HPDE6-E6E7 (cell line): ENCODE measurements around the gene AMELY.
"Not testable (repeated sequence)": the region's sequence is repeated elsewhere in the genome, so short reads cannot be mapped to it uniquely, and the experiment has no call there.

Experiments
- DNase-seq: peaks from one replicate; pipeline ENCODE4 v3.0.0; 2011; ENCODE audit warnings: missing footprints; ENCODE audit errors: extremely low spot score

Gene AMELY, protein sequence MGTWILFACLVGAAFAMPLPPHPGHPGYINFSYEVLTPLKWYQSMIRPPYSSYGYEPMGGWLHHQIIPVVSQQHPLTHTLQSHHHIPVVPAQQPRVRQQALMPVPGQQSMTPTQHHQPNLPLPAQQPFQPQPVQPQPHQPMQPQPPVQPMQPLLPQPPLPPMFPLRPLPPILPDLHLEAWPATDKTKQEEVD

GRCh38 chrY:6911253-6911881 is at the start of gene AMELY:
Gene AMELY (minus strand): TSS chrY:6911752. CDS start chrY:6872608, 39,144 bp downstream.
- DNase-seq = no peak

DNA sequence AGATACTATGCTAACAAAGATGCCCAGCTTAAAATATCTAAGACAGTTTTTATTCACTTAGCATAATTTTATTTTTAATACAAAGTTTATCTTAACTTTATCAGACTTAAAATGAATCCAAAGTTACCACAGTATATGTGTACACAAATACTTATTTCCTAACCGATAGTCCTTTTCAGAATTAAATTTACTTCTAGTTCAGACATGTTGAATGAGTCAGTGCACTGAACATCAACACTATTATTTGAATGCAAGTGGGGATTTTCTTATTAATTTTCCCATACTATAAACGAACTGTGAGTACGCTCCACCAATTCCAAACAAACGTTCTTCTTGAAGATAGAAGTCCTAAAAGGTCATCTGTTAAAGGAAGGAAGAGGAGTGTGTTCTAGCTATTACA is 38.4 kb upstream of the AMELY start:
- DNase-seq = no peak

- DNase-seq = no peak
Observed at GRCh38 chrY:6948378-6948777, 36.8 kb upstream of the AMELY start.

GRCh38 chrY:6947695-6948094 is 36.1 kb upstream of the AMELY start:
- no peak for DNase-seq

- no peak for DNase-seq
Observed at GRCh38 chrY:6935497-6935896, 23.9 kb upstream of the AMELY start.

DNA sequence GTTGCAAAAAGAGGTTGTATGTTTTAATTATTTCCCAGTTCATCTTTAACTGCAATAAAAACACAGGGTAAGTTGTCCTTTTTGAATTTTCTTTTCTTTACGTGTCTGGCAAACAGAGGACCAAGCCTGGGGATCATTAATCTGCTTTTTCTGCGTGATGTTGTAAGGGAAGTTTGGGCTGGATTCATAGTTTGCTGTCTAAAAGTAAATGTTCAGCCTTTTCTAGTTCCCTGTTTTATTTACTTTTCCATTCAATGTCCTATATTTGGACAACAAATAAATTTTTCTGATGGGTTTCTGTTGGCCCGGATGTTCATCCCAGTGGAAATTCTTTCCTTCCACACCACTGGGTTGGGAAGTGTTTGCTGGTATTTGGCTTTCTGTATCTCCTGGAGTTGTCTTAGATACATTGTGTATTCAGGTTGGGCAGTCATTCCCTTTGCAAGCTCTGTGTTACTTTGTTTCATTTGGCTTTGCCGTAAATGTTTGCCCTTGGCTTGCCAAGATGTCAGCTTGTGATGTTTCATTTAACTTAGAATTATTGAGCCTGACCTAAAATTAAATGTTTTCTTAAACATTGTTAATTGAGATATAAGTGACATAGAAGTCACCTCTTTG is 20.3 kb upstream of the AMELY start:
- no peak for DNase-seq

- no peak for DNase-seq
Observed at GRCh38 chrY:6929237-6929636, 17.7 kb upstream of the AMELY start.

- DNase-seq = no peak
Observed at GRCh38 chrY:6928265-6928664, 16.7 kb upstream of the AMELY start.

DNA sequence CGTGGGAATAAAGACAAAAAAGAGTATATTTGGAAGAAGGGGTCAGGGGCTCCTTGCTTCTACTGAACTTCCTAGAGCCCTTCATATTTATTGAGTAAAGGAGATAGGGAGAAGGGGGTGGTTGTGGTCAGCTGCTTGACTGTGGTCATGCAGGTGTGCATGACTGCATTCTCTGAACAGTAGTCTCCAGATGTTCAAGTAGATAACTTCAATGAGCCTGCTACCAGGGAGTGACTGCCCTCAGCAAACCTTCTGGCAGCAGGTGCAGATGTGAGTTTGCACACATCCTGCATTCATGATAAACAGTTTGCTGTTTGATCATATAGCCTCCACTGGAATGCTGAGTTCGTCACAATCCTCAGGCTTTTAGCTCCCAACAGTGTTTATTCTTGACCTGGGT is 9.5 kb upstream of the AMELY start:
- DNase-seq = no peak

- DNase-seq = no peak
Observed at GRCh38 chrY:6913362-6913761, 1.8 kb upstream of the AMELY start.

DNA sequence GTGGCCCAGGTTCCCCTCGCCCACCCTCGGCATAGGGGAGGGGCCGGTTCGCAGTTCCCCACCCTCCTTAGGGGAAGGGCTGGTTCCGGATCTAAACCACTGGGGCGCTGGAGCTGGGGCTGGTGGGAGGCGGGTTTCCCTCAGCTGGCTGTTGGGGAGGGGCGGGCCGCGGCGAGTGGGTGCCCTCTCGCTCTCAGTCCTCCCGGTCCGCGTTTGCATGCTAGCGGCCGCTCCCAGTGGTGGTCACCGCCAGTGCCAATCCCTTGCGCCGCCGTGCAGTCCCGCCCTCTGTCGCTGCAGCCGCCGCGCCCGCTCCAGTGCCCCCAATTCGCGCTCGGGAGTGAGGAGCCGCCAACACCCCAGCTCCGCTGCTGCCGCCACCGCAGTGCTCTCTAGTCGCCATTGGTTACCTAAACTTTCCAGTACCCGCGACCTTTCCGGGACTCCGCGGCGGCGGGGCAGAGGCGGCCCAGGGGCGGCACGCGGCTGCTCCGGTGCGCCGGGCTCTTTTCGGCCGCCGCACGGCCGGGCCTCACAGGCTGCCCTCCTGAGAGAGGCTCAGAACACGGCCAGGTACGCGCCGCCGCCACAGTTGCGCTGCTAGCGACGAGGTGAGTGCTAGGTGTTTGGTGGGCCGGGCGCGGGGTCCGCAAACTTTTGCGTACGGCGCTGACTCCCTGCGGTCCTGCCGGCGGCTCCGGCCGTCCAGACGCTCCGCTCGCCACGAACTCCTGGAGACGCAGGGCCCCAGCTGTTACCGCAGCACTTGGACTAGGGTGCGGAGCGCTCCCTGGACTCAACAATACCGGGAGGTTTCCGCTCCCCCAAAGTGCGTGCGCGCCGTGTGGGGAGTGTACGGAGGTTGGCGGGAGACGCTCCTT is 940 bp downstream of the AMELY start, which contains the start of gene TBL1Y:
Gene TBL1Y (plus strand): TSS at position 326 of the 881 bp plus-strand sequence. CDS start 114,388 bp downstream, outside the sequence.
- no peak for DNase-seq

- DNase-seq = no peak
Observed at GRCh38 chrY:6909856-6910255, 1.7 kb downstream of the AMELY start.

GRCh38 chrY:6909118-6909521 is 2.4 kb downstream of the AMELY start:
- DNase-seq = no peak

DNA sequence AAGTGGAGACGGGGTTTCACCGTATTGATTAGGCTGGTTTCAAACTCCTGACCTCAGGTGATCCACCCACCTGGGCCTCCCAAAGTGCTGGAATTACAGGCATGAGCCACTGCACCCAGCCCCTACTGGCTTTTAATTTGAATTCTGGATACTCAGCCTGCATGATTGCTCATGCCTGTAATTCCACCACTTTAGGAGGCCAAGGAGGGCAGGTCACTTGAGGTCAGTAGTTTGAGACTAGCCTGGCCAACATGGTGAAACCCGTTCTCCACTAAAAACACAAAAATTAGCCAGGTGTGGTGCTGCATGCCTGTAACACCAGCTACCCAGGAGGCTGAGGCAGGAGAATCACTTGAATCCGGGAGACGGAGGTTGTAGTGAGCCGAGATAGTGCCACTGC is 3.5 kb downstream of the AMELY start:
- DNase-seq = not testable (repeated sequence)

DNA sequence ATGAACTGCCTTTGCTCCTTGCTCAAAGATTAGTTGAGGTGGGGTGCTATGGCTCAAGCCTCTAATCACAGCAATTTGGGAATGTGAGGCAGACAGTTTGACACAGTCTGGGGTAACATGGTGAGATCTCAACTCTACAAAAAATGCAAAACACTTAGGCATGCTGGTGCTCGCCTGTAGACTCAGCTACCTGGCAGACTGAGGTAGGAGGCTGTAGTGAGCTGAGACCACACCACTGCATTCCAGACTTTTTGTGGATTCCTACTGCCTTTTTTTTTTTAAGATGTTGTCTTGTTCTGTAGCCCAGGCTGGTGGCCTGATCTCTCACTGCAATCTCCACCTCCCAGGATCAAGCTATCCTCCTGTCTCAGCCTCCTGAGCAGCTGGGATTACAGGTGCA is 4.0 kb downstream of the AMELY start:
- DNase-seq = no peak

DNA sequence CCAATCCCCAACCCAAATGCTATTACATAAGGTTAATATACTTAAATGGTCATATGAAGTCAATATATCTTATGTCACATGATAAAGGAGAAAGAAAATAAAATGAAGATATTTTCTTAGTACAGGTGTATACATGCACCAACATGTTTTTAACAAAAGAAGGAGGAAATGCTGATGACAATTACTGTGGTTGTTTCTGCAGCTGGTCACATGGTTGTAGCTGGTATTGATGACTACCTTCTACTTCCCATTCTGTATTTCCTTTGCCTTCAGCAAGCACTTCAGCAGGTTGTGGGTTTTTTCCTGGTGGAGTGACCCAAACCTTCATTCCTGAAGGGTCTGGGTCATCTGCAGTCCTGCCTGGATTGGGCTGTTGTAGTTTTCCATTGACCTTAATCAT is 9.4 kb downstream of the AMELY start:
- DNase-seq = not testable (repeated sequence)

GRCh38 chrY:6895236-6895635 is 16.3 kb downstream of the AMELY start:
- no peak for DNase-seq

DNA sequence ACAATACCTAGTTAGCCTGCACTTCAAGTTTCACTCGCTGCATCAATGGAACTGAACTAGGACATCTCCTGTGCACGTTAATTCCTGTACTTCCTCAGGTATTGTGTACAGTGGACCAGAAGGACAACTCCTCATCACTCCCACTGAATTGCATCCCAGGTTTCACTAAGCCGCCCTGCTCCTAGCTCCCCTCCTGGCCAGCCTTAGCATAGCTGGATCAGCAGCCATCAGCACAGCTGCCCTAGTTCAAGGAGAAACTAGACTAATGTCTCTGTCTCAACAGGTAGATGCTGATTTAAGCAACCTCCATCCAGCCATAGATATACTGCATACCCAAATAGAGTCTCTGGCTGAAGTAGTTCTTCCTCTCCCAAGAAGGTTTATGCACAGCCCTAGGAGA is 17.1 kb downstream of the AMELY start:
- DNase-seq = no peak

DNA sequence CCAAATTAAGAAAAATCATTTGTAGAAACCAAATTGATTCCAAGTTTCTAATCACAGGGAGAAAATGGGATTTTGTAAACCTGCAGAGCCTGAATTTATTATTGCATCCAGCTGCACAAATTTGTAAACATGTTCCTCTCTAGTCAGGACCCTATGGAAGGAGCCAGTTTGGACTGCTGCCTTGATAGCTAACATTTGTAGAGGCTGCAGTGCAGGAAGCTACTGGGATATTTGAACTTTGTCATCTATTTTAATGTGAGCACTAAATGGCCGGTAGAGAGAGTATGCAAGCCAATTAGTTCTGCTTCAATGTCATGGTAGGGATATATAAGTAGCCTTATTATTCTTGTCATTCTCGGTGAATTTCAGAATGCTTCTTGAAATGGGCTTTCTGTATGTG is 62.2 kb downstream of the AMELY start:
- DNase-seq = no peak

- DNase-seq = not testable (repeated sequence)
Observed at GRCh38 chrY:6842650-6843049, 68.9 kb downstream of the AMELY start.
